ENCODE data around the gene EGFL6.

GRCh38 chrX:13614154-13614553, 44.8 kb downstream of the EGFL6 start:
- TF ChIP-seq POLR2A (IDR thresholded peaks at IDR 0.05; ENCODE audit: low read length) (no peak), GATA1 (IDR thresholded peaks at IDR 0.05; ENCODE audit: low read depth, low read length) (no peak)

Data from erythroblast (primary cell).